NB4 (cell line): ENCODE data around the gene COL2A1.

Source experiments
- DNase-seq: peaks from one replicate; pipeline ENCODE4 v3.0.0; 2010; ENCODE audit warnings: low read depth
- H3K4me3 ChIP-seq: one replicate; pipeline ENCODE4 v1.5.1; 2011; ENCODE audit warnings: mild to moderate bottlenecking, low read depth, low read length, moderate library complexity
- CTCF ChIP-seq: IDR thresholded peaks from one replicate; pipeline ENCODE4 v1.5.1; 2012; ENCODE audit warnings: low read depth, low read length
- MYC ChIP-seq: IDR thresholded peaks from 2 replicates; pipeline ENCODE4 v1.6.1; 2011; ENCODE audit warnings: low read depth, low read length
- POLR2A ChIP-seq: IDR thresholded peaks from 2 replicates; pipeline ENCODE4 v1.6.1; 2011; ENCODE audit warnings: mild to moderate bottlenecking; ENCODE audit not compliant: insufficient read length; ENCODE audit errors: extremely low read depth
- TF ChIP-seq, protein P1 (sequence below): IDR thresholded peaks from 2 replicates; pipeline ENCODE4 v1.6.1; 2011; ENCODE audit warnings: low read depth, low read length

Gene COL2A1

GRCh38 chr12:48021485-48022179, 17.4 kb upstream of the COL2A1 start:
- TF ChIP-seq MYC (no peak), CTCF (no peak), POLR2A (no peak)
- TF ChIP-seq, protein P1, sequence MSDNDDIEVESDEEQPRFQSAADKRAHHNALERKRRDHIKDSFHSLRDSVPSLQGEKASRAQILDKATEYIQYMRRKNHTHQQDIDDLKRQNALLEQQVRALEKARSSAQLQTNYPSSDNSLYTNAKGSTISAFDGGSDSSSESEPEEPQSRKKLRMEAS: no peak
- H3K4me3 ChIP-seq: no peak overlapping the region
- no peak for DNase-seq

GRCh38 chr12:48019639-48020265, 15.5 kb upstream of the COL2A1 start:
- TF ChIP-seq POLR2A (no peak), CTCF (no peak), MYC (no peak)
- TF ChIP-seq, protein P1: no peak
- DNase-seq: no peak

GRCh38 chr12:48018618-48018995, 14.3 kb upstream of the COL2A1 start:
- DNase-seq: no peak
- H3K4me3 ChIP-seq: no peak overlapping the region
- TF ChIP-seq, protein P1: no peak
- no peak for TF ChIP-seq MYC
- no peak for TF ChIP-seq CTCF
- no peak for TF ChIP-seq POLR2A

More at GRCh38 chr12:48019639-48020265, 15.5 kb upstream of the COL2A1 start:
- no peak overlapping the region for H3K4me3 ChIP-seq

DNA sequence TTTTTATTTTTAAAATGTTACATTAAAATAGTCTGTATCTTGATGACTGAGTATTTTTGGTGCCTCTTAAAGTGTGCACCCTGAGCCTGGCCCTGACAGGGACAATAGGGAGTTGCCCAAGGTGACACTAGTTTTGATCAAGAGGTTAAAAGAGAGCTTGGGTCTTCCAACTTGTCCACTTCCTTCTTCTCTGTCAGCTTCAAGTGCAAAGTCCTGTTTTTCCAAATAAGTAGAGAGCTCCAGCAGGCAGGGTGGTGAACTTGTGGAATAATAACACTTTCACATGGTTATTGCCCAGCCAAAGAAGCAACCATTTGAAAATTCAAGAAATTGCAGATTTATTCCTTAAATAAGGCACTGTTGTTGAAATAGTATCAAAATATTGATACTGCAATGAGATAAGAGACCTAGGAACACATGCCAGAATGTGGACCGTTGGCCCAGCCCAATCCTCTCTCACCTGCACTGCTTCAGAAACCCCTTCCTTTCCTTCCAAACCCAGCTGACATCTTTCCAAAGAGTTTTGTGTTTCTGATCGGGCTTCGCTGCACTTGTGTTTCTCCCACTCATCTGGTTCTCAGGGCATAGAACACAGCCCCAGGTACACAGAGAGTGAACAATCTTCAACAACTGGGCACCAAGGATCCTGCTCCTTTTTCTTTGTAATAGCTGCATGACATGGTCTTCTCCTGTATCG, 13.8 kb upstream of the COL2A1 start:
- H3K4me3 ChIP-seq: no peak overlapping the region
- TF ChIP-seq, protein P1: no peak
- TF ChIP-seq MYC (no peak), CTCF (no peak), POLR2A (no peak)
- DNase-seq: no peak

GRCh38 chr12:48017496-48017895, 13.2 kb upstream of the COL2A1 start:
- DNase-seq: no peak
- no peak overlapping the region for H3K4me3 ChIP-seq
- TF ChIP-seq CTCF (no peak), MYC (no peak), POLR2A (no peak)
- TF ChIP-seq, protein P1: no peak
